Fibroblast of lung (primary cell): Measurements from ENCODE around the gene TWIST1. TPM values are rescaled to one million over a fixed set of nuclear protein-coding genes. Genes with fewer than 3 reads are reported as not detected.

ENCODE experiments used
- DNase-seq, 2 donors: peaks; one replicate each; pipeline versions ENCODE4 v3.0.0 to v3.0.0-alpha.2; 2010; ENCODE audit warnings: low read depth in 2 of 2
- H2AFZ ChIP-seq: 2 replicates; pipeline ENCODE4 v1.5.1; 2012; ENCODE audit warnings: low read length, control low read depth, inconsistent platforms
- H3K27ac ChIP-seq: 2 replicates; pipeline ENCODE4 v1.5.1; 2011; ENCODE audit warnings: low read length, control low read depth; ENCODE audit not compliant: insufficient read depth
- H3K27me3 ChIP-seq: 2 replicates; pipeline ENCODE4 v1.5.1; 2011; ENCODE audit warnings: mild to moderate bottlenecking, low read length; ENCODE audit not compliant: control insufficient read depth, insufficient read depth
- H3K36me3 ChIP-seq: 2 replicates; pipeline ENCODE4 v1.5.1; 2011; ENCODE audit warnings: low read length; ENCODE audit not compliant: control insufficient read depth, insufficient read depth
- H3K4me1 ChIP-seq: 2 replicates; pipeline ENCODE4 v1.5.1; 2011; ENCODE audit warnings: low read length; ENCODE audit not compliant: control insufficient read depth, insufficient read depth; ENCODE audit errors: extremely low read depth
- H3K4me2 ChIP-seq: 2 replicates; pipeline ENCODE4 v1.5.1; 2011; ENCODE audit warnings: low read length, control low read depth; ENCODE audit not compliant: insufficient read depth; ENCODE audit errors: extremely low read depth
- H3K4me3 ChIP-seq, 4 experiments: fragments of 200-600 bp in 1 of 4; sonication (generic) in 1 of 4; replicated peaks in 1 of 4; 2 replicates each; pipeline ENCODE4 v1.5.1; 2011 to 2016; ENCODE audit warnings: low read length in 4 of 4, low read depth in 3 of 4, mild to moderate bottlenecking in 3 of 4, control low read depth in 2 of 4, inconsistent platforms in 1 of 4, mixed read lengths in 1 of 4; ENCODE audit not compliant: insufficient read depth in 1 of 4; ENCODE audit errors: control extremely low read depth in 1 of 4
- H3K79me2 ChIP-seq: 2 replicates; pipeline ENCODE4 v1.5.1; 2012; ENCODE audit warnings: mild to moderate bottlenecking, low read length, inconsistent platforms; ENCODE audit not compliant: control insufficient read depth, insufficient read depth
- H3K9ac ChIP-seq: 2 replicates; pipeline ENCODE4 v1.5.1; 2011; ENCODE audit warnings: mild to moderate bottlenecking, low read length, control low read depth; ENCODE audit not compliant: insufficient read depth
- H3K9me3 ChIP-seq: 2 replicates; pipeline ENCODE4 v1.5.1; 2012; ENCODE audit warnings: low read depth, low read length; ENCODE audit not compliant: control insufficient read depth, insufficient read depth
- H4K20me1 ChIP-seq: 2 replicates; pipeline ENCODE4 v1.5.1; 2011; ENCODE audit warnings: low read length; ENCODE audit not compliant: control insufficient read depth, insufficient read depth; ENCODE audit errors: extremely low read depth
- CTCF ChIP-seq, 2 donors: IDR thresholded peaks in 1 of 2; conservative IDR thresholded peaks in 1 of 2; 1 replicate in 1 of 2; 2 replicates in 1 of 2; pipeline ENCODE4 v1.5.1; 2011 to 2012; ENCODE audit warnings: low read length in 2 of 2, control low read depth in 1 of 2, inconsistent platforms in 1 of 2, low read depth in 1 of 2, mild to moderate bottlenecking in 1 of 2
- EZH2 ChIP-seq: IDR thresholded peaks from 2 replicates; pipeline ENCODE4 v1.5.1; 2012; ENCODE audit warnings: low read length, control low read depth, mild to moderate bottlenecking; ENCODE audit errors: missing control alignments
- polyA plus RNA-seq, 2 donors: library from polyadenylated mRNA; depleted of rRNA in 1 of 2; stranded (reverse) in 1 of 2; unstranded in 1 of 2; fragments of >200 nt; gene quantifications; 2 replicates each; pipeline ENCODE4 v1.2.1, GENCODE V29; 2011 to 2012; ENCODE audit warnings: missing spikeins in 1 of 2
- total RNA-seq: library from RNA; depleted of rRNA; stranded (reverse); fragments of >200 nt; gene quantifications from 2 replicates; pipeline ENCODE4 v1.2.1, GENCODE V29; 2014

TWIST1 gene
- total and polyA plus RNA-seq, 2 donors (not counting 1 experiment from before 2014, with no cell fraction given): 3.6 to 31.2 TPM

- TF ChIP-seq EZH2 (no peak), CTCF (conservative IDR thresholded peaks at IDR 0.05 in 1 of 2, IDR thresholded peaks at IDR 0.05 in 1 of 2; ENCODE audit: low read depth in 1 of 2, low read length in 2 of 2) (no peak)
- Histone ChIP-seq H2AFZ (no peak overlapping the region), H3K27ac (no peak overlapping the region), H3K4me1 (no peaks in the 10 kb centered on the region), H3K9ac (no peak overlapping the region), H3K9me3 (no peaks in the 10 kb centered on the region), H3K4me2 (no peak overlapping the region), H3K27me3 (no peaks in the 10 kb centered on the region), H3K79me2 (no peaks in the 10 kb centered on the region), H3K36me3 (no peaks in the 10 kb centered on the region), H3K4me3 (no peak overlapping the region), H4K20me1 (no peaks in the 10 kb centered on the region)
- DNase-seq: no peak
These were observed 27.6 kb downstream of the TWIST1 start for GRCh38 chr7:19089797-19090196.

GRCh38 chr7:19089378-19089777, 28.1 kb downstream of the TWIST1 start:
- Histone ChIP-seq H3K27me3 (no peaks in the 10 kb centered on the region), H3K36me3 (no peaks in the 10 kb centered on the region), H2AFZ (no peak overlapping the region), H4K20me1 (no peaks in the 10 kb centered on the region), H3K9me3 (no peaks in the 10 kb centered on the region), H3K9ac (no peak overlapping the region), H3K4me2 (no peak overlapping the region), H3K79me2 (no peaks in the 10 kb centered on the region), H3K4me3 (no peak overlapping the region), H3K4me1 (no peaks in the 10 kb centered on the region), H3K27ac (no peak overlapping the region)
- no peak for TF ChIP-seq CTCF (conservative IDR thresholded peaks at IDR 0.05 in 1 of 2, IDR thresholded peaks at IDR 0.05 in 1 of 2; ENCODE audit: low read depth in 1 of 2, low read length in 2 of 2)
- no peak for TF ChIP-seq EZH2
- no peak for DNase-seq

GRCh38 chr7:19080093-19080492, 37.3 kb downstream of the TWIST1 start:
- no peaks in the 10 kb centered on the region for H3K27me3 ChIP-seq
- H4K20me1 ChIP-seq: no peaks in the 10 kb centered on the region
- no peaks in the 10 kb centered on the region for H3K4me1 ChIP-seq
- no peak overlapping the region for H3K4me3 ChIP-seq
- no peak overlapping the region for H2AFZ ChIP-seq
- H3K9me3 ChIP-seq: no peaks in the 10 kb centered on the region
- H3K9ac ChIP-seq: no peak overlapping the region
- no peak overlapping the region for H3K4me2 ChIP-seq
- no peak for TF ChIP-seq CTCF (conservative IDR thresholded peaks at IDR 0.05 in 1 of 2, IDR thresholded peaks at IDR 0.05 in 1 of 2; ENCODE audit: low read depth in 1 of 2, low read length in 2 of 2)
- no peak for TF ChIP-seq EZH2
- no peak for DNase-seq
- no peak overlapping the region for H3K27ac ChIP-seq
- H3K79me2 ChIP-seq: no peaks in the 10 kb centered on the region
- no peaks in the 10 kb centered on the region for H3K36me3 ChIP-seq
